Stimulated activated naive CD8-positive, alpha-beta T cell treated with anti-CD3 and anti-CD28 coated beads, Interleukin-15, Interleukin-2, amounts not matched to agents 100 U/mL and 50 U/mL, for 24 hours (primary cell): ENCODE data around the gene CLDN19.
A peak's percentile ranks its signal among the peaks of the same experiment; 100 is the strongest.
"Not testable (repeated sequence)": the region's sequence is repeated elsewhere in the genome, so short reads cannot be mapped to it uniquely, and the experiment has no call there.

Source experiments
- ATAC-seq: fragments of 150-1000 bp; cut with Tn5 transposase; one replicate; pipeline ENCODE4 v1.10.0; 2021
- DNase-seq: peaks from one replicate; pipeline ENCODE4 v3.0.0; 2021

The CLDN19 gene

DNA sequence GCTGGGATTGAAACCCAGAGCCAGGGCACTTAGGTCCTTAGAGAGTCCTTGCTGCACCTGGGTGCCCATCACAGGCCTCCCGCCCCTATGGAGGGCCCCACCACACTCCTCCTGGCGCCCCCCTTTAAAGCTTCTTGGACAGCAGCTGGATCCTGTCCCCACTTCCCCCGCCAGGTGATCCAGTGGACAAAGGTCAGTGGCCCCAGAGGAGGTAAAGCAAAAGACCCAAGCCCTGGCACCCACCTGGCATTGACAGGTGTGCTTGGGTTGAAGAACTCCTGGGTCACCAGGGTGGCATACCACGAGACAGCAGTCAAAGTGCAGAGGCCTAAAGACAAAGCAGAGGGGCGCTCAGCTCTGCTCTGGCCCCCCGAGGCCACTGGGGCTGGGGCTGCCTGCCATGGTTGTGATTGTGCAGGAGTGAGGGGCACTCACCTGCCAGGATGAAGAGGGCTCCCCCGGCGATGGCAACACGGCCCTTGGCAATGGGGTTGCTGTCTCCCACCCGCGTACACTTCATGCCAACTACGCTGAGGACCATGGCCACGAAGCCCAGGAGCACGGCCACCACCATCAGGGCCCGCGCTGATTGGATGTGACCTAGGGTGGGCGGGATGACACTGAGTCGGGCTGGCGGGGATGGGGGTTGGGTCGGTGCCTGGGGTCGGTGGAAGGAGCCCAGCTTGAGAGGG is 1.9 kb downstream of the CLDN19 start:
- no peak for ATAC-seq

DNA sequence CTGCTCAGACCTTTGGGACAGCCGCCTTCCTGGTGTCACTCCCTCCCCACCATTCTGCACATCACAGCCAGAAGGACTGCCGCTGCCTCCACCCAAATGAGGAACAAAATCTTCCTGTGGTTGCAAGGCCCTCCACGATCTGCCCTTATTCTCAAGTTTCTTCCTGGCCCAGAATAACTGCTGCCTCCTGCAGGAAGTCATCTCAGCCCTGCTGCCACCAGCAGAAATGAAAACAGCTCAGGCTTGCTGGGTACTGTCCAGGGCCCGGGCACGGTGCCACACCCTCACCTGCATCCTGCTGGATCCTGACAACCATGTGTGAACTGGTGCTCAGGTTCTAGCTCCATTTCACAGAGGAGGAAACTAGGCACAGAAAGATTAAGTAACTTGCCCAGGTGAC is 2.8 kb downstream of the CLDN19 start:
- ATAC-seq = no peak
- DNase-seq = no peak

More for the DNA sequence above, 1.9 kb downstream of the CLDN19 start:
- no peak for DNase-seq

DNA sequence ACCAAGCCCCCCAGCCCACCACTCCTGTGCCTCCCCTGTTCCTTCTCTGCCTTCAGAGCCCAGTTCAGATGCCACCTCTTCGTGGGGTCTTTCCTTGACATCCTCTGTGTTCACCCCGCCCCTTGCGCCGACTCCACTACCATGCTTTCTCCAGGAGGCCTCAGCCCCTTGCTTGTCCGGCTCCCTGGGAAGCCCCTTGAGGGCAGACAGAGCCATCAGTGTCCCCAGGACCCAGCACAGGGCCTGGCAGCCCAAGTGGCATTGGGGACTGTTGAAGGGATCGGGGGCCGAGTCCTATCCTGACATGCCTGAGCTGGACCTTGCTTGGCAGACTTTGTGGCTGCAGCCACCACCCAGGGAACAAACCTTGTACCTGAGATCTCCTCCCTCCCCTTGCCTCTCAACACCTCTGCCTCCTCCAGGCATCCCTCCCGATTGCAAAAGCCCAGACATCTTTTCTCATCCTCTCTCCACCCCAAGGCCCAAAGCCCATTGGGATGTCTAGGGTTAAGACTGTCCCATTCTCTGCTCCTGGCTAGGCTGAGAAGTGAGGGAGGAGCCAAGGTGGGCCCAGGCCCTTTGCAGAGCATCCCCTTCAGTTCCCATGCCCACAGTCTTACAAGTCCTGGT is 3.4 kb downstream of the CLDN19 start:
- DNase-seq = no peak
- ATAC-seq = no peak

DNA sequence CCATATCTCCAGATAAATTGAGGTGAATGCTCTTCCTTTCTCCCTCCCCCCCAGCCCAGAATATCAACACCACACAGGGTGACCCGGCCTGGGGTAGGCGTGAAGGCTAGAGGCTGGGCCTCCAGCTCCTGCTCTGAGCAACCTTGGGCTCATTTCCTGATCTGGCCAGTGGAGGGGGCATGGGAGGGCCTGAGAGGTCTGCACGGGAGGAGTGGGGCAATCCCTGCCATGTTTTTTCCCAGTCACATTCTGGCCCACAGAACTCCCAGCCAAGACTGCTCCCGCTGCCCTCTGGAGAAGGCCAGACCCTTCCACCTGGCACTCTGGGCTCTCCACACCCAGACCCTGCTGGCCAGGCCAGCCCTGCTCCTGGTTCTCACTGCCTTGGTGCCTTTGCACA is 3.9 kb downstream of the CLDN19 start:
- no peak for ATAC-seq
- DNase-seq = no peak

DNA sequence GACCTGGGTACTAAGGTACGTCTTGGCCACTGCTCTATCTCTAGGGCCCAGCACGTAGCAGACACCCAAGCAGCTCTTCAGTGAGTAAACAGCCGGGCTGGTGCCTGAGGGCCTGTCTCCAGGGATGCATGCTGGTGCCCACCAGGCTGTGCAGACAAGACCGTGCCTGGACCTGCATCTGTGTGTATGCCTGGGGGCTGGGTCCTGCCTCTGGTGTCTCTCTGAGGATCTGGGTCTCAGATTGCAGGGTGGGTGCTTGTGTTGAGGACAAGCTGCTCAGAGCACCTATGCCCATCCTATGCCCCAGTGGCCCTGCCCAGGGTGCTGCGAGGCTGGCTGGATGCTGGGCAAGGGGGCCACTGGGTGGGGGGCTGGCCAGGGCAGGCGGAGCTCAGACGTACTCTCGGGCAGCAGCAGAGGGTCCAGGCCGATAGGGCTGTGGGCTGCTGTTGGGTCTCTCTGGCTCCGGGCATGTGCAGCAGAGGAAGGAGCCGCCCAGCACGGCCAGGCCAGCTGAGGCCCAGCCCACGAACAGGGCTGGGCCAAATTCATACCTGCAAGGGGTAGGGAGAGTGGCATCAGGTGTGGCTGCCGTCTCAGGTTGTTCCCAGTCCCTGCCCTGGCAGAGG is 4.4 kb downstream of the CLDN19 start:
- no peak for DNase-seq
- ATAC-seq = no peak

DNA sequence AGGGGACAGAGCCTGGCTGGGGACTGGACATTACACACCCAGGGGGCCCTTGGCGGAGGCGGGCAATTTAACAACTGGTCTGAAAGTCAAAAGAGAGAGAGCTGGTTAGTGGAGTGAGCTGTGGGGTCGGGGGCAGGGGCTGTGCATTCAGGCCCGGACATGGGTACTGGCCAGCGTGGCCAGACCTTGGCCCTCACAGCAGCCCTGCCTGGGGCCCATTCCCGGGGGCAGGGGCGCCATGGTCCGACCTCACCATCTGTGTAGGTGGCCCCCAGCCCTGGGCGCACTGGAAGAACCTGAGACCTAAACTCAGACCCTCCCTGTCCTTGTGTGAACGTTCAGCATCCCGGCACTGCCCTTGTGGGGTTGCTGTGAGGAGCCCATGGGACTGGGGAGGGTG is 5.0 kb downstream of the CLDN19 start:
- ATAC-seq (no peak), DNase-seq (no peak)

DNA sequence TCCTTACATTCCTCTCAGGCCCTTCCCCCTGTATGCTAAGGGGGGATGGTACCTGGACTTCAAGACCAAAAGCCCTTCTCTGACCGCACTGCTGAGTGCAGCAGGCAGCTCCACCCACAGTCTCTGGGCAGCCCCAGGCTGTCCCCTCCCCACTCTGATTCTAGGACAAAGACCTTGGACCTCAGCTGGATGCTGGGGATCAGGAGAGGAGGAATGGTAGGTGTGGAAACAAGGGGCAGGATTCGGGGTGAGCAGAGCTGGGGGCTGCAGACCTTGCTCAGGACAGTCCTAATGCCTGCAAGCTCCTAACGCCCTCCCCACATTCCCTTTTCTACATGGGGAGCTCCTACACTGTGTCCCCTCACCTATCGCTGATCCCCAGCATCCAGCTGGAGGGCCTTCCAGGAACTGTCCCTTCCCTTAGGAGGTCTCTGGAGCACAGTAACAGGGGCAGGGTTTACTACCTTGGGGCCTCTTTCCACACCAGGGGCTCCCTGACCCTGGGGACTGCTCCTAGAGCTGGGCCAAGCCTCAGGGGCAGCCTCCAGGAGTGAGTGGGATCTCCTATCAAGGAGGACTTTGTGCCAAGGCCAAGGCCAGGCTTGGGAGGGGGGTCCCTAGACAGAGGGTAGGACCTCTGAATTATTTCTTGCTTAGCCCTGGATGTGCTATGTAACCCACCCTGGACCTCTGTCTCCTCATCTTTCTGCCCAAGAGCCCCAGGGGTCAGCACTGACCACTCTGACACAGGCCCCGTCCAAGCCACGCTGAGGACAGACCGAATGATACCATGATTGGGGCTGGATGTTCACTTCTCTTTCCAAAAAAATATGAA is 5.6 kb downstream of the CLDN19 start:
- DNase-seq (no peak), ATAC-seq (no peak)

DNA sequence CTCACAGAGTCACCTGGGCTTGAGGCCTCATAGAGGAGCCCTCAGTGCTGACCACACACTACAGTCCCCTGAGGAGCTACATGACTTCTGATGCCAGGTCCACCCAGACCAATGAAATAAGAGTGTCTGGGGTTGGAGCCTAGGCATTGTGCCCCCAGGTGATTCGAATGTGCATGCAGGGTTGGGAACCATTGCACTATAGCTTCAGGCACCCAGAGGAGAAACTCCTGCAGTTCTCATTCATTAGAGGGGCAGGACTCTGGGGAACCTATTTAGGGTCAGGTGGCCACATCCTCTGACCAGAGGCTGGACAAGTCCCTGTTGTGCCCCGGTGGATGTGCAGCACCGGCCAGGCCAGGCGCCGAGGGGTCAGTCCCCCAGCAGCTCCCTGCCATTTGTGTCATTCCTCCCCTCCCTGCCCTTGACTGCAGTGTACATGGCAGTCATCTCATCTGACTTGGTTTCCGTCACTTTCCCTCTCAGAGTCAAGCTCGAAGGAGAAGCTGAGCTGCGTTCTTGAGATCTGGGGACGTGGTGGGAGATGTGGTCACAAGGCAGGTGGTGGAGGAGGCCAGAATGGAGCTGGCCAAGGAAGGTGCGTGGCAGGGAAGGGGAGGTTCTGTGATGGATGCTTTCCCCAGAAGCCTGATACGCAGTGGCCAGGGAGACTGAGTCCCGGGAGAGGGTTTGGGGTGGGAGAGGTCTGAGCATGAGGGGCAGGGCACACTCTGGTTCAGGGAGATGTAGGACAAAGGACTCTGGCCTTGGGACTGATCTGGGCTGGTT is 6.4 kb downstream of the CLDN19 start:
- DNase-seq (no peak), ATAC-seq (no peak)

DNA sequence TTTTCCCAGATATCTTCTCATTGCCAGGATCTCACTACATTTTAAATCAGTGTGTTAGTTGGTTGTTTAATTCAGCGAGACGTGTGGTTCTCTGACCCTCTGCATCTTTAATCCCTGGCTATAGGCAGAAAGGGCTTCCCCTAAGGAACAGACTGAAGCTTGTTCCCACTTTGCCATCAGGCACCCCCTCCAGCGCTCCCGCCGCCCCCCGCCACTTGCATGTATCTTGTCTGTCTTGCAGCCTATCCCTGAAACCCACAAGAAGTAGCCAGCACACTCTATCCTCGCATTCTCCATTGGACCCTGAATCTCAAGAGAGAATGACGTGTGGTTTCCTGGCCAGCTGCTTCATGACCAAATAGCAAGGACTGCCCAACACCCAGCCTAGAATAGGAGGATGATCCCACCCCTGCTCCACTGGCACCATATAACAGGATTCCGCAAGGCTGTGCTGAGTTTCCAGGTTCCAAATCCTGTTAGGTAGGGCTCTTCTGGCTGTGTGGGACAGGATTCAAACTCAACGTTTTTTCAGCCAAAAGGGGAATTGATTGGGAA is 7.8 kb downstream of the CLDN19 start:
- no peak for DNase-seq
- no peak for ATAC-seq

DNA sequence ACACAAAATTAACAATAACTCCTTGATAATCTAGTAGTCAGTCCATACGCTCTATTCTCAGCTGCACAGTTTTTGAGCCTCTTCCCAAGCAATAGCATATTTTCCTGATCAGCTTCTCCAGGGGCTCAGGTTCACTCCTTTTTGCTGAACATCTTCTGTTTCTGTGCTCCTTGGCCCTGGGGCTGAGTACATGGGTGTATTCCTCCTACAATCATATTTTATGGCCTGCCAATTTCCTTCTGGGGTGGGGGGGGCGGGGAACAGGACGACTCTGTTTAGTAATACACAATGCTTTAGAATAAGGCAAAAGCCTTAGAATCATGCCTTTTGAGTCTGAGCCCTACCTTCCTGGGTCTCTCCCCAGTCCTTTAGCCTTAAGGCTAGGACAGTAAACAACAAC is 8.5 kb downstream of the CLDN19 start:
- DNase-seq (no peak), ATAC-seq (no peak)

DNA sequence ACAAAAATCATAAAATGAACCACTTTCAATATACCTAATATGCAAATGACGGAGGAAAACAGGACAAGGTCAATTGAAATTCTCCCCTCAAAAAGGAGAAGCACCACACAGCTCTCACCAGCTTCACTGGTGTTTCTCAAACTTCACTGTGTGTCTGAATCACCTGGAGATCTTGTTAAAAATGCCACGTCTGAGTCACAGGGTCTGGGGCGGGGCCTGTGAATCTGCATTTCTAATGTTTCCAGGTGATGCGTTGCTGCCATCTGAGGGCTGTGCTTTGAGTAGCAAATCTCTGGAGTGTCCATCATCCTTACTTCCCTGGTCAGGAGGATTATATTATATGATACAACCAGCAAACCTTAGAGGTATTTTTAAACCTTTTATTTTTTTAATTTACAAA is 9.0 kb downstream of the CLDN19 start:
- peak; percentile 81 for ATAC-seq

DNA sequence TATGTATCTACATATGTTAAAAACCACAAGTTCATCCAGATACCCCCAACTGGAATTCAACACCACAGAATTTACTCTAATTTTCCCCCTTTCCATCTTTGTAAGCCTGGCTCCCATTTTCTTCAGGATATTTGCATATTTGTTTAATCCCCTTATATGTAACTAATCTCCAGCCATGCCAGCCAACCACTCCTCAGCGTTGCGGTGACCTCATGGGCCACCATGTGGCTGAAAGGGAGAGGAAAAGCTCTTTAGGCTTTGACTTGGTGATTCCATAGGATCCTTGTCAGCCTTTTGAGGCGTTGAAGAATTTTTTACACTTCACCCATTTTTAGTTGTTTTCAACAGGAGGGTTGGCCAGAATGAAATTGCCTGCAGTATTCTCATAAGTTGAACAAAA is 10.0 kb downstream of the CLDN19 start:
- DNase-seq (no peak), ATAC-seq (no peak)

More for the DNA sequence above, 9.0 kb downstream of the CLDN19 start:
- peak; percentile 59 for DNase-seq

DNA sequence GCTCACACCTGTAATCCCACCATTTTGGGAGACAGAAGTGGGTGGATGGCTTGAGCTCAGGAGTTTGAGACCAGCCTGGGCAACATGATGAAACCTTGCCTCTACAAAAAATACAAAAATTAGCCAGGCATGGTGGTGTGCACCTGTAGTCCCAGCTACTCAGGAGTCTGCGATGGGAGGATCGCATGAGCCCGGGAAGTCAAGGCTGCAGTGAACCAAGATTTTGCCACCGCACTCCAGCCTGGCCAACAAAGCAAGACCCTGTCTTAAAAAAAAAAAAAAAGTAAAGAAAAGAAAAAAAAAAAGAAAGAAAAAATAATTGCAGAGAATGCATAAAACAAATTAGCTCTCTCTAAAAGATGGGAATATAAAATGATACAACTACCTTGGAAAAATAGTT is 14.2 kb downstream of the CLDN19 start:
- not testable (repeated sequence) for ATAC-seq

DNA sequence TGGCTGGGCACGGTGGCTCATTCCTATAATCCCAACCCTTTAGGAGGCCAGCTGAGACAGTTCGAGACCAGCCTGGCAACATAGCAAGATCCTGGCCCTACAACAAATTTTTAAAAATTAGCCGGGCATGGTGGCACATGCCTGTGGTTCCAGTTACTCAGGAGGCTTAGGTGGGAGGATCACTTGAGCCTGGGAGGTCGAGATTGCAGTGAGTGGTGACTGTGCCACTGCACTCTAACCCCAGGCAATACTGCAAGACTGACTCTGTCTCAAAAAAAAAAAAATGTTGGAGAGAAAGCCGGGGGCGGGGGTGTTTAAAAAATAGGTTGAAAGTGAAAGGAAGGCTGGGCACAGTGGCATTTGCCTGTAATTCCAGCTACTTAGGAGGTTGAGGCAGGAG is 16.5 kb downstream of the CLDN19 start:
- no peak for ATAC-seq

More for the DNA sequence above, 14.2 kb downstream of the CLDN19 start:
- not testable (repeated sequence) for DNase-seq

DNA sequence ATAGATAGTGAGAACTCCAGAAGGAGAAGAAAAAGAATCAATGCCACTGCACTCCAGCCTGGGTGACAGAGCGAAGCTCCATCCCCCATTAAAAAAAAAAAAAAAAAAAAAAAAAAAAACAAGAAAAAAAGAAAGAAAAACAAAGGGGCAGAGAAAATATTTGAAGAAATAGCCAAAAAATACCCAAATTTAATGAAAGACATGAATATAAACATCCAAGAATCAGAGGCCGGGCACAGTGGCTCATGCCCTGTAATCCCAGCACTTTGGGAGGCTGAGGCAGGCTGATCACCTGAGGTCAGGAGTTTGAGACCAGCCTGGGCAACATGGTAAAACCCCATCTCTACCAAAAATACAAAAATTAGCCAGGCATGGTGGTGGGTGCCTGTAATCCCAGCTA is 17.6 kb downstream of the CLDN19 start:
- not testable (repeated sequence) for ATAC-seq

More for the DNA sequence above, 16.5 kb downstream of the CLDN19 start:
- DNase-seq = no peak

DNA sequence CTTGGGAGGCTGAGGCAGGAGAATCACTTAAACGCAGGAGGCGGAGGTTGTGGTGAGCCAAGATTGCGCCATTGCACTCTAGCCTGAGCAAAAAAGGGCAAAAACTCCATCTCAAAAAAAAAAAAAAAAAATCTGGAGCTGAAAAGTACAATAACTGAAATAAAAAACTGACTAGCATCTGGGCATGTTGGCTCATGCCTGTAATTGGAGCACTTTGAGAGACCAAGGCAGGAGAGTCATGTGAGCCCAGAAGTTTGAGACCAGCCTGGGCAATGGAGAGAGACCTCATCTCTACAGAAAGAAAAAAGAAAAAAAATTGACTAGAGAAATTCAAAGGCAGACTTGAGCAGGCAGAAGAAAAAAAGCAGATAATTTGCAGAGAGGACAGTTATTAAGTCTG is 18.1 kb downstream of the CLDN19 start:
- DNase-seq (no peak), ATAC-seq (no peak)

More for the DNA sequence above, 17.6 kb downstream of the CLDN19 start:
- DNase-seq = not testable (repeated sequence)

DNA sequence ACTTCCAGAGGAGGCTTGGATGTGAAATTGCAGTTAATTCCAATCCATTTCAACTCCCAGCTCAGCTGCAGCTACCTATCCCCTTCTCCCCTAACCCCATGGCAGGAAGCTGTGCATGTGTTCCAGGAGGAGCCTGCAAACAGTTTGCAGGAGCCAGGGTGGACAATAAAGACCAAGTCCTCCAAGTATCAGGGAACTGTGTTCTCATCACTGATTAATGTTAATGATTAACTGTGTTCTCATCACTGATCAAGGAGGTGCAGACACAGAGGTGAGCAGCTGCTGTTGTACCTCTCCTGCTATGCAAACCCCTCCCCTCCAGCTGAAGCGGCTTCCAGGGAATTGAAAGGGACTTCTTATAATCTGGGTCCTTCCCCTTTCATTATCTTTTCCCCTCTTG is 19.2 kb downstream of the CLDN19 start:
- no peak for DNase-seq
- no peak for ATAC-seq

DNA sequence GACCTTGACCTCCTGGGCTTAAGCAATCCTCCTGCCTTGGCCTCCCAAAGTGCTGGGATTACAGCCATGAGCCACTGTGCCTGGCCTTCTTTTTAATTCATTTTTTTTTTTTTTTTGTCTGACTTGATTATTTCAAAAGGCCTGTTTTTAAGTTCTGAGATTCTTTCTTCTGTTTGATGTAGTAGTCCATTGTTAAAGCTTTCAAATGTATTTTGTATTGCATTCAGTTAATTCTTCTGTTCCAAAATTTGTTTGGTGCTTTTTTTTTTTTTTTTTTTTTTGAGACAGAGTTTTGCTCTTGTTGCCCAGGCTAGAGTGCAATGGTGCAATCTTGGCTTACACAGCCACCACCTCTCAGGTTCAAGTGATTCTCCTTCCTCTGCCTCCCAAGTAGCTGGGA is 25.6 kb downstream of the CLDN19 start:
- ATAC-seq = not testable (repeated sequence)

DNA sequence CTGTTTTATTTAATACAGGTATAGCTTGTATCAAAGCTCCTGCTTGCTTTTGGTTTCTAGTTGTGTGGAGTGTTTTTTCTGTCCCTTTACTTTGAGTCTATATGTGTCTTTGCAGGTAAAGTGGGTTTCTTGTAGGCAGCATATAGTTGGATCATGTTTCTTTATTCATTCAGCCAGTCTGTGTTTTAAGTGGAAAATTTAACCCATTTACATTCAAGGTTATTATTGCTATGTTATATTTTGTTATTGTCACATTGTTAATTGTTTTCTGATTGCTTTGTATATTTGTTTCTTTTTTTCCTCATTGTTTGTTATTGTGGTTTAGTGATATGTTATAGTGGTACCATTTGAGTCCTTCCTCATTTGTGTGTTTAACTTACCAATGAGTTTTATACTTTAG is 26.7 kb downstream of the CLDN19 start:
- no peak for ATAC-seq

More for the DNA sequence above, 25.6 kb downstream of the CLDN19 start:
- DNase-seq = not testable (repeated sequence)

DNA sequence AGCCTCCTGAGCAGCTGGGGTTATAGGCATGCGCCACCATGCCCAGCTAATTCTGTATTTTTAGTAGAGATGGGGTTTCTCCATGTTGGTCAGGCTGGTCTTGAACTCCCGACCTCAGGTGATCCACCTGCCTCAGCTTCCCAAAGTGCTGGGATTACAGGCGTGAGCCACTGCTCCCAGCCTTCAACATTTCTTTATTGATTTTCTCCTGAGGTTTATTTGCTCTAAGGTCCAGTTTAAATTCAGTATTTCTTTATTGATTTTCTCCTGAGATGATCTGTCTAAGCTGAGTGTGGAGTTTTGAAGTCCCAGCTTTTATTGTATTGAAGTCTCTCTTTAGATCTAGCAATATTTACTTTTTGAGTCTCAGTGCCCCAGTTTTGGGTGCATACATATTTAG is 27.2 kb downstream of the CLDN19 start:
- DNase-seq, ATAC-seq: not testable (repeated sequence)

More for the DNA sequence above, 26.7 kb downstream of the CLDN19 start:
- no peak for DNase-seq

DNA sequence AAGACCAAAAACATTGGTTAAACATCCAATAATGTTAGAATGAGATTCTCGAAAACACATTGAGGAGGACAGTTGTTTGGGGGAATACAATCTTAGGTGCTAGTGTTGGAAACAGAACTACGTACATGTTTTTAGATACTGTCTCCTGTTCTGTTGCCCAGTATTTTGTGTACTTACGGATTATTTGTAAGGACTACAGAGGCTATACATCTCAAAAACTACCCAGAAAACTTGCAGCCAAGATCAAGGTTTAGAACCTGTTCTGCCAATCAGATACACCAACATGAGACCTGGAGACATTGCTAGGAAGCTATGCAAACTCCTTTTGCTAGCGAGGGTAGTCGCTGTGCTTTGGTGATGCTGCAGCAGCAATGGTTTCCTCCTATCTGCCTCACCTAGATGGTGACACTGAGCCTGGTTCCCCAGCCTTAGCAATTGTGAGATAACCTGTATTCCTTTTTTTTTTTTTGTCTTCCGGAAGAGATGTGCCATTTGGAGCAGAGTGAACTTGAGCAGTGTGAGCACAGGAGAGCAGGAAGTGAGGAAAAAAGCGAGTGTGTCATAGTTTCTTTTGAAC is 36.1 kb downstream of the CLDN19 start:
- DNase-seq (no peak), ATAC-seq (no peak)
